SK-N-SH (cell line): ENCODE data around the gene ERGIC1.

Source experiments
- CHD2 ChIP-seq: fragments of 150-350 bp; IDR thresholded peaks from 2 replicates; pipeline ENCODE4 v1.6.1; 2018; ENCODE audit warnings: low read length; ENCODE audit not compliant: partially characterized antibody
- CTCF ChIP-seq: fragments of 200-600 bp; sonication (generic); IDR thresholded peaks from 2 replicates; pipeline ENCODE4 v1.6.1; 2017; ENCODE audit warnings: antibody characterized with exemption, mild to moderate bottlenecking, moderate library complexity
- ELF1 ChIP-seq: IDR thresholded peaks from 2 replicates; pipeline ENCODE4 v1.4.0; 2012
- EZH2phosphoT487 ChIP-seq: fragments of 200-600 bp; sonication (generic); IDR thresholded peaks from 2 replicates; pipeline ENCODE4 v1.6.1; 2017; ENCODE audit warnings: low read depth, mixed run types, mild to moderate bottlenecking, antibody characterized with exemption, moderate library complexity, borderline replicate concordance
- JUND ChIP-seq: IDR thresholded peaks from 2 replicates; pipeline ENCODE4 v1.4.0; 2012
- MAX ChIP-seq: IDR thresholded peaks from 2 replicates; pipeline ENCODE4 v1.4.0; 2012; ENCODE audit warnings: low read depth
- MXI1 ChIP-seq: IDR thresholded peaks from 2 replicates; pipeline ENCODE4 v1.6.1; 2012; ENCODE audit warnings: mild to moderate bottlenecking, low read depth, low read length, improper control_type of control experiment
- NRF1 ChIP-seq: IDR thresholded peaks from 2 replicates; pipeline ENCODE4 v1.6.1; 2012; ENCODE audit warnings: low read depth, mild to moderate bottlenecking, low read length
- PBX3 ChIP-seq: IDR thresholded peaks from 2 replicates; pipeline ENCODE4; 2012
- RCOR1 ChIP-seq: fragments of 150-350 bp; IDR thresholded peaks from 2 replicates; pipeline ENCODE4 v1.6.1; 2017; ENCODE audit warnings: antibody characterized with exemption, low read length
- RFX5 ChIP-seq: IDR thresholded peaks from 2 replicates; pipeline ENCODE4 v1.6.1; 2012; ENCODE audit warnings: mild to moderate bottlenecking, improper control_type of control experiment, low read length

- TF ChIP-seq CTCF (no peak), EZH2phosphoT487 (no peak), MAX (no peak), RCOR1 (no peak), NRF1 (no peak), CHD2 (no peak), MXI1 (no peak), ELF1 (no peak), PBX3 (no peak), JUND (no peak), RFX5 (no peak)
These were observed 56.6 kb downstream of the ERGIC1 start for GRCh38 chr5:172890659-172891058.
